Measurements from ENCODE around the gene KIF18B. TPM values are rescaled to one million over a fixed set of nuclear protein-coding genes. Genes with fewer than 3 reads are reported as not detected.

Gene KIF18B
- total RNA-seq, 1 experiment from 2014 or later: 58.5 TPM

GRCh38 chr17:44932787-44933097, 14.8 kb downstream of the KIF18B start:
- Histone ChIP-seq H3K4me2 (no peak overlapping the region), H3K4me1 (replicated peaks; ENCODE audit: insufficient read depth) (no peaks in the 10 kb centered on the region), H3K27ac (no peak overlapping the region), H3K9me2 (ENCODE audit: insufficient read depth) (no peaks in the 10 kb centered on the region), H3K79me2 (ENCODE audit: low read depth) (peaks cover 10% of the 10 kb centered on the region; the same call in 1 of the 2 replicates), H3K9me3 (ENCODE audit: insufficient read depth, low read depth) (no peaks in the 10 kb centered on the region), H3F3A (ENCODE audit: insufficient read depth, low read depth) (peaks cover 6% of the 10 kb centered on the region; the same call in 1 of the 2 replicates), H4K20me1 (ENCODE audit: insufficient read depth) (no peaks in the 10 kb centered on the region; the same call in 1 of the 2 replicates), H3K4me3 (no peak overlapping the region), H3K27me3 (ENCODE audit: insufficient read depth, low read depth) (no peaks in the 10 kb centered on the region), H3K36me3 (ENCODE audit: low read depth) (peaks cover 5% of the 10 kb centered on the region; the same call in 1 of the 2 replicates), H2AFZ (no peak overlapping the region)
- ChIA-PET CTCF (no interaction called here), POLR2A (ENCODE audit: unreplicated experiment) (interaction anchor here (0.6 kb wide), 1 partner anchor 216 kb away, joined by 5 read pairs; the partner anchor contains the start of gene HEXIM1)
- BruUV-seq (replicated peaks): no TSS peak
- no peak for DNase-seq
- intact Hi-C loops (cut with micrococcal nuclease; ENCODE audit: unreplicated experiment): no loop called here
- TF ChIP-seq EZH2 (IDR thresholded peaks at IDR 0.05; ENCODE audit: low read depth) (no peak), CTCF (conservative IDR thresholded peaks at IDR 0.05) (no peak)

GRCh38 chr17:44932096-44932786, 15.3 kb downstream of the KIF18B start:
- no peak overlapping the region for H3K27ac ChIP-seq
- ChIA-PET CTCF (no interaction called here), POLR2A (ENCODE audit: unreplicated experiment) (interaction anchor here (0.6 kb wide), 1 partner anchor 216 kb away, joined by 5 read pairs; the partner anchor contains the start of gene HEXIM1)
- no peaks in the 10 kb centered on the region for H3K9me3 ChIP-seq (ENCODE audit: insufficient read depth, low read depth)
- 0 out of 2 replicates have a peak, but pooled peaks cover 5% of the 10 kb centered on the region for H3K79me2 ChIP-seq (ENCODE audit: low read depth)
- no peak overlapping the region for H2AFZ ChIP-seq
- no peaks in the 10 kb centered on the region for H3K4me1 ChIP-seq (replicated peaks; ENCODE audit: insufficient read depth)
- intact Hi-C loops (cut with micrococcal nuclease; ENCODE audit: unreplicated experiment): no loop called here
- no peaks in the 10 kb centered on the region for H3K27me3 ChIP-seq (ENCODE audit: insufficient read depth, low read depth)
- no peak overlapping the region for H3K4me2 ChIP-seq
- peaks cover under 1% of the 10 kb centered on the region; the same call in 1 of the 2 replicates for H3F3A ChIP-seq (ENCODE audit: insufficient read depth, low read depth)
- H3K4me3 ChIP-seq: no peak overlapping the region
- DNase-seq: no peak
- no peaks in the 10 kb centered on the region for H4K20me1 ChIP-seq (ENCODE audit: insufficient read depth)
- no TSS peak for BruUV-seq (replicated peaks)
- TF ChIP-seq EZH2 (IDR thresholded peaks at IDR 0.05; ENCODE audit: low read depth): no peak
- TF ChIP-seq CTCF (conservative IDR thresholded peaks at IDR 0.05): no peak
- H3K9me2 ChIP-seq (ENCODE audit: insufficient read depth): no peaks in the 10 kb centered on the region
- H3K36me3 ChIP-seq (ENCODE audit: low read depth): peaks cover 10% of the 10 kb centered on the region

GRCh38 chr17:44931376-44931775, 16.2 kb downstream of the KIF18B start:
- H3K9me2 ChIP-seq (ENCODE audit: insufficient read depth): no peaks in the 10 kb centered on the region
- no peaks in the 10 kb centered on the region for H3K9me3 ChIP-seq (ENCODE audit: insufficient read depth, low read depth)
- no peak overlapping the region for H3K4me3 ChIP-seq
- no peaks in the 10 kb centered on the region for H4K20me1 ChIP-seq (ENCODE audit: insufficient read depth)
- no peak overlapping the region for H2AFZ ChIP-seq
- no peaks in the 10 kb centered on the region for H3K79me2 ChIP-seq (ENCODE audit: low read depth)
- no TSS peak for BruUV-seq (replicated peaks)
- H3F3A ChIP-seq (ENCODE audit: insufficient read depth, low read depth): no peaks in the 10 kb centered on the region
- DNase-seq: no peak
- intact Hi-C loops (cut with micrococcal nuclease; ENCODE audit: unreplicated experiment): no loop called here
- H3K27me3 ChIP-seq (ENCODE audit: insufficient read depth, low read depth): no peaks in the 10 kb centered on the region
- no peak overlapping the region for H3K27ac ChIP-seq
- no peaks in the 10 kb centered on the region for H3K4me1 ChIP-seq (replicated peaks; ENCODE audit: insufficient read depth)
- no peak overlapping the region for H3K4me2 ChIP-seq
- H3K36me3 ChIP-seq (ENCODE audit: low read depth): peaks cover 13% of the 10 kb centered on the region
- CTCF ChIA-PET: no interaction called here
- POLR2A ChIA-PET (ENCODE audit: unreplicated experiment): no interaction called here
- TF ChIP-seq EZH2 (IDR thresholded peaks at IDR 0.05; ENCODE audit: low read depth): no peak
- no peak for TF ChIP-seq CTCF (conservative IDR thresholded peaks at IDR 0.05)
